GM10266 (cell line): ENCODE data around the gene CCNE1.
A peak's percentile ranks its signal among the peaks of the same experiment; 100 is the strongest.

ENCODE experiments used
- DNase-seq: peaks from one replicate; pipeline ENCODE4 v3.0.0; 2012; ENCODE audit errors: extremely low spot score
- TF ChIP-seq, protein P1 (sequence below): IDR thresholded peaks from 2 replicates; pipeline ENCODE4 v1.5.1; 2012; ENCODE audit warnings: mild to moderate bottlenecking, low read depth; ENCODE audit not compliant: control insufficient read depth, insufficient read depth; ENCODE audit errors: missing control alignments

Gene CCNE1

DNA sequence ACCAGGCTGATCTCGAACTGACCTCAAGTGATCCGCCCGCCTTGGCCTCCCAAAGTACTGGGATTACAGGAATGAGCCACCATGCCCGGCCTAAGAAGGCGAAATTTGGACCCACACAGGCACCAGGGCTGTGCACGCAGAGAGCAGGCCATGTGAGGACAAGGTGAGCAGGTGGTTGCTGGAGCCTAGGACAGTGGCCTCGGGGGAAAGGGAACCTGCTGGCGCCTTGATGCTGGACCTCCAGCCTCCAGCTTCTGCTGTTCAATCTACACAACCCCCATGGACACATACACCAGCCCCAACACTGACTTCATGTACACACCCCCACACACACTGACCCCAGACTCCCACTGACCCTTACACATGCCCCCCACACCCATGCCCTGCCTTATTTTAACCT, 41.8 kb upstream of the CCNE1 start:
- DNase-seq, result no peak
- TF ChIP-seq, protein P1, sequence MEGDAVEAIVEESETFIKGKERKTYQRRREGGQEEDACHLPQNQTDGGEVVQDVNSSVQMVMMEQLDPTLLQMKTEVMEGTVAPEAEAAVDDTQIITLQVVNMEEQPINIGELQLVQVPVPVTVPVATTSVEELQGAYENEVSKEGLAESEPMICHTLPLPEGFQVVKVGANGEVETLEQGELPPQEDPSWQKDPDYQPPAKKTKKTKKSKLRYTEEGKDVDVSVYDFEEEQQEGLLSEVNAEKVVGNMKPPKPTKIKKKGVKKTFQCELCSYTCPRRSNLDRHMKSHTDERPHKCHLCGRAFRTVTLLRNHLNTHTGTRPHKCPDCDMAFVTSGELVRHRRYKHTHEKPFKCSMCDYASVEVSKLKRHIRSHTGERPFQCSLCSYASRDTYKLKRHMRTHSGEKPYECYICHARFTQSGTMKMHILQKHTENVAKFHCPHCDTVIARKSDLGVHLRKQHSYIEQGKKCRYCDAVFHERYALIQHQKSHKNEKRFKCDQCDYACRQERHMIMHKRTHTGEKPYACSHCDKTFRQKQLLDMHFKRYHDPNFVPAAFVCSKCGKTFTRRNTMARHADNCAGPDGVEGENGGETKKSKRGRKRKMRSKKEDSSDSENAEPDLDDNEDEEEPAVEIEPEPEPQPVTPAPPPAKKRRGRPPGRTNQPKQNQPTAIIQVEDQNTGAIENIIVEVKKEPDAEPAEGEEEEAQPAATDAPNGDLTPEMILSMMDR, result no peak

DNA sequence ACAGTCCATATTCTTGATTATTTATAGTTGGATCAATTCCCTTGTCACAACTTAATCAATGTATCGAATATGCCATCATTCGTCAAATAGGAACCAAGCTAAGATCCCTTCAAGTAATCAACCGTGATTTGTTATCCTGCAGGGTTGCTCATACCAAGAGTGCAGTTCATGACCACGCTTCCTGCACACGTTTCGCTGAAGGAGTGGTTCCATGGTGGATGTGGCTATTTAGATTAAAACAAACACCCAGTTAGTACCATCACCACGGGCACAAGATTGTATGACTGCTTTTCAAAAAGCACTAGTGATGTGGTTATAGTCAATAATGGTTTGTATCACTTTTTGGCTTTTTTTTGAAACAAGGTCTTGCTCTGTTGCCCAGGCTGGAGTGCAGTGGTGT, 41.1 kb upstream of the CCNE1 start:
- DNase-seq, result no peak
- TF ChIP-seq, protein P1, result no peak

DNA sequence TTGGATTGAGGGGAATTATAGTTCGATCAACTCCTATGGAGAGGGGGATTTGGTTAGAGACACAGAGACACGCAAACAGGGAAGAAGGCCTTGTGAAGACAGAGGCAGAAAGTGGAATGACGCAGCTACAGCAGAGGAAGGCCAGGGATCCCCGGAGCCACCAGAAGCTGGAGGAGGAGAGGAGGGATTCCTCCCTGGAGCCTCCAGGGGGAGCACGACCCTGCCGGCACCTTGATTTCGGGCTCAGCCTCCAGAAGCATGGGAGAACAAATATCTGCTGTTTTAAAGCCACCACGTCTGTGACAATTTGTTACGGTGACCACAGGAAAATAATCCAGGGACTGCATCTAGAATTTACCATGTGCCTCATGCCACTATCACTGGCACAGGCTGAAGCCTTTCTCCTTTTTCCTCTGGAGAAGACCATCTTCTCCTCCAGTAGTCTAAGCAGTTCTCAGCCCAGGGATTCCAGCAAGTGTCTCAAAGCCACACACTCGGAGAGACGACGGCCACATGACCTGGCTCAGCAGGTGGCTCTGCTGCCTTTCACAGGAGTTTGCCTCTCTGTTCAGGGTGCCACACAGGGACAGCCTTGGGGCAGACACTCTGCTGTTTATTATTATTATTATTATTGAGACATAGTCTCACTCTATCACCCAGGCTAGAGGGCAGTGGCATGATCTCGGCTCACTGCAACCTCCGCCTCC, 39.9 kb upstream of the CCNE1 start:
- DNase-seq, result peak; percentile 53
- TF ChIP-seq, protein P1, result peak; percentile 56

DNA sequence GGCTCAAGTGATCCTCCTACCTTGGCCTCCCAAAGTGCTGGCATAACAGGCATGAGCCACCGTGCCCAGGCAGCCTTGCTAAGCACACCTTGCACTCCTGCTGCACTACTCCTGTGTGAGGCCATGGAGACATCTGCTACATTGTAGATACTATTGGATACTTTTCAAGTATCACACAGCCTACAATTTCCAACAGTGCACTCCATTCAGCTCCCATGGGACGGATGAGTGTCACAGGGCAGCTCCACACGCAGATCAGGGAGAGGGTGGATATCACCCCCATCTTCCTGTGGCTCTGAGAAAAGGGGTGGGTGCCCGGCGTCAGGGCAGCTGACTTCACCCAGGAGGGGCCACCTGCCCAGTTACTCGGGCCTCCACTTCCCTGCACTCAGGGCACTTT, 39.1 kb upstream of the CCNE1 start:
- no peak for DNase-seq
- TF ChIP-seq, protein P1, result no peak

DNA sequence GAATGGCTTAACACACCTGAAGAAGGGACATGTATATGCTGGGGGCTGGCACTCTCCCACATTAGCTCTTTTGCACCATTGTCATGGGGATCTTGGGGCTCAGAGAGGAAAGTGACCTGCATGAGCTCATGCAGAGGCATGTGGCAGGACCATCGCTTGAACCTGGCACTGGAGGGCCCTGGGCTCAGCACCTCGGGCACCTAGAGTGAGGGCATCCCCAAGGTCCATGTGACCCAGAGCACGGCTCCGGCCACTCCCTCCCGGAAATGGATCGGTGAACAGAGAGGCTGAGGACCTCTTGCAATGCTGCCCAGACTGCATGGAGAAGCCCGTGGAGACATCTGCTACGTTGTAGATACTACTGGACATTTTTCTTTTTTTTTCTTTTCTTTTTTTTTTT, 38.6 kb upstream of the CCNE1 start:
- TF ChIP-seq, protein P1, result no peak

DNA sequence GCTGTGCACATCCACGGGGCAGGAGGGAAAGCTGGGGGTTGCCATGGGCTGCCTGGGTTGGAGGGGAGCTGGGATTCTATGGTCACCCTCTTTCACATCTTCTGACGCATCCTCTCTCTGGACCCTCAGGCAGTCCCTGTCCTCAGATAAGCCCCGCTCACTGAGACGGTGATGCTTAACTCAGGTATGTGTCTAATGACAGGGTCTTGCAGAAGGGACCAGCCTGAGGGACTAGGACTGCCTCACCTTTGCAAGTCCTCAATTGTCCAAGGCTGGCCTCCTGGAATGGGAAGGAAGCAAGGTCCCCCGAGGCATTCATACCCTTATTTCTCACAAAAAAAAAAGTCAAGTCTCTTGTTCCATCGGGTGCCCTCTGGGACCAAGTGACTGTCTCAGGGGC, 37.7 kb upstream of the CCNE1 start:
- no peak for DNase-seq
- TF ChIP-seq, protein P1, result no peak

More for the DNA sequence above, 38.6 kb upstream of the CCNE1 start:
- DNase-seq, result no peak

DNA sequence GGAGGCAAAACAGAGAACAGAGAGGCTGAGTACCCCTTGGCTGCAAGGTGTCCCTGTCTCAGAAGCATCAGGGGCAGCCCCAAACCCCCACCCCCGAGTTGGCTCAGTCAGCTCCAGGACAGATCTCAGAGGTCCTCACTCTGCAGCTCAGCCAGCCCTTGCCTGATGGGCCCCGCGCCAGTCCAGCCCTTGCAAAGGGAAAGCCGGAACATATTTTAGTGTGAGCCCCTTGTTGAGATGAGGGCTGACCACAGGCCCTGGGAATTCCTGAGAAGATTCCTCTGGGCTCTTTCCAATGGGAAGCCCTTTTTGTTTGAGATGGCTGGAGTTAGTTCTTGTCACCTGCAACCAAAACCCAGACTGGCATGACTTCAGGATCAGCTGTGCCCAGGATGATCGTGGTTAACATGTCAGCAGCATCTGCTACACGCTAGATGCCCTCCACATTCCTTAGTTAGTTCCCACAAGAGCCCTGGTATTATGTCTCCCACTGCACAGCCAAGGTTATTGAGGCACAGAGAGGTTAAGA, 33.9 kb upstream of the CCNE1 start:
- DNase-seq, result no peak
- TF ChIP-seq, protein P1, result no peak
